ENCODE results near the gene LDAH. TPM values are rescaled to one million over a fixed set of nuclear protein-coding genes. Genes with fewer than 3 reads are reported as not detected.

The LDAH gene
- polyA plus RNA-seq, 3 donors: 31.6 to 35.7 (median 34.8) TPM

DNA sequence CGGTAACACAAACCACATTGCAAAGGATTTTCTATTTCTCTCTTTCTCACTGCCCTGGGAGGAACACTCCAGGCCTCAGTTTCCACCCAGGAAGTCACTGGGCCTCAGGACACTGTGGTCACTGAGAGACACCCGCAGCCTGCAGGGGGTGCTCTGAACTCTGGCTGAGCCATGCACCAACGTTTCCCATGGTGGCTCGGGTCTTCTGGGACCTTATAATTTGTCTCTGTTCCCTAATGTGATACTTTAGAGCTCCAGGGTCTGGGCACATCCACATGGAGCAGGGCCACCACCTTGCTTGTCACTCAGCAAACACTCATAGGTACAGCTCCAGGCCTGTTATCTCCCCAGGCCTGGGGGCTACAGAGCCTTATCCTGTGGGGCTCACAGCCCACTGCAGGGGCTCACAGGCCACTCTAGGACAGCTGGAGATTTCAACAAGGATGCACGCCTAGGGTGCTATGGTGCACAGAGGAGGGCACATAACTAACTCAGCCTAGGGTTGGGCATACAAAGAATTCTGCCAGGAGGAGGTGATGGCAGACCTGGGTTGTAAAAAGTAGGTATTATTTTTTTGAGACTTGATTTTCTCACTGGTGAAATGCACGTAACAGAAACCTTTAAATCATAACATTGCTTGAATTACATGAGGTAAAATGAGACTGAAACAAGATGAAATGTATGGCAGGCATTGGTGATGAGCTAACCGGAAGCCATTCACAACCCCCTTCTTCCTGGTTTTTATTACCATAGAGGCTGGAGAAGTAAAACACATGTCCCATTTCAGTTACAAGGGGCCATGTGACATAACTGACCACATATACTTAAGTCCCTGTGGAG is 169.0 kb downstream of the LDAH start:
- no peak for DNase-seq

DNA sequence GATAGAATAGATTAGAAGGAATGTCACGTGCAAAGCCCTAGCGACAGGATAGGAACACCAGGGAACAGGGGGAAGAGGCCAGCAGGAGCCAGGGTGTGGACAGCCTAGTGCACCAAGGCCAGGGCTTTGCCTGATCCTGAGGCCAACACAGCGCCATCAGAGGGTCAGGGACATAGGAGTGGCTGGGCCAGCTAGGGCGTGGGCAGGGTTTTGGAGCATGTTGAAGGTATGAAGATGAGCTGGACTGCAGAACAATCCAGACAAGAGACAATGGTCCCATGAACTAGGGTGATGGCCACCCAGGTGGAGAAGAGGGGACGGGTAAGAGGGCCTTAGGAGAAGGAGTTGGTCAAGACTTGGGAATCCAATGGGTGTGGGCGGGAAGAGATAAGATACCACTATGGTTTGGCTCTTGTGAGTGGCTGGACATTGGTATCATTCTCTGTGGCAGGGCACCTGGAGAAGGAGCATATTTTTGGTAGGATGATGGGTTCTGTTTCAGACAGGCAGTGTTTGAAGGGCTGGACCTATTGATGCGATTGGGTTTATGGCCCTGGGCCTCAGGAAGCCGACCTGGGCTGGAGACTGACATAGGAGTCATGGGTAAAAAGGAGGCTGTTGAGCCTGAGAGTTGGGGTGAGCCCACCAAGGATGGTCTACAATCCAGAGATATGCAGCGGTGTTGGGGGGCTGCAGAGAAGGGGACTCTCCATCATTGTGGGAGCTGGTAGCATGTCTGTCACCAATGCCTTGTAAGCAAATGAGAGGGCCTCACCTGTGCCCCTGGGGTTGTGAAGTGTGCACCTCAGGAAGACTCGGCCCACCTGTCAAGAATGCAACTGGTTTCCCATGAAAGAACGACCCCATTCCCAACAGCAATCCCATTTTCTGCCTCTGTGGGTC is 170.0 kb downstream of the LDAH start:
- no peak for DNase-seq

DNA sequence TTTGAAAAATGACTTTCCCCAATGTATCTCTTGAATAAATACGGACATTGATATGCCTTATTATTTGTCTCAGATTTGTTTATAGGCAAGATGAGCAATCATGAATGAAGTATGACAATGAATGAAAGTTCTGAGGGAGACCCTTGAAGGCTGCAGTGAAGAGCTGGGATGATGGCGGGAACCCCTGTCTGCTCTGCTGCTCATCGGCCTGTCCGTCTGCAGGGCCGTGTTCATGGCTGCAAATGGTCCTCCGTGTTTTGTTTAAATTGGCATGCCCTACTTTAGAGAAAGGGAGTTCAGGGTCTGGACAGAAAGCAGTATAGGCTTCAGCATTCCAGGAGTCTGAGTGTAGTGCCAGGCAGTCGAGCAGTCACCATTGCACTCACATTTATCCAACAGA is 170.8 kb downstream of the LDAH start:
- no peak for DNase-seq

DNA sequence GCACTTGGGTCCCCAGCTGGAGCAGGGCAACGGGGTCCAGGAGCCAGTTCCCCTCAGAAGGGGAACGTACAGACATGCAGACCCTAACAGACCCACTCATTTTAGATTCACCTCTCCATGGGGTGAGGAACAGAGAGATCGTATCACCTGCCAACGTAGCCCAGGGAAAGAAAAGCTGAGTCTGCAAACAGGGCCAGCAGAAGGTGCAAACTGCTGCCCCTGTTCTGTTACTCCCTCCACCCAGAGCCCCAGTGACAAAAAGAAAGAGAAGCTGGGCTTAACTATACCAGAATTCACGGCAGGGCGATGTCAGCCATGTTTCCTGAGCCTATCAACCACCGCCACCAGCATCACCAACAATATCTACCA is 171.2 kb downstream of the LDAH start:
- no peak for DNase-seq

DNA sequence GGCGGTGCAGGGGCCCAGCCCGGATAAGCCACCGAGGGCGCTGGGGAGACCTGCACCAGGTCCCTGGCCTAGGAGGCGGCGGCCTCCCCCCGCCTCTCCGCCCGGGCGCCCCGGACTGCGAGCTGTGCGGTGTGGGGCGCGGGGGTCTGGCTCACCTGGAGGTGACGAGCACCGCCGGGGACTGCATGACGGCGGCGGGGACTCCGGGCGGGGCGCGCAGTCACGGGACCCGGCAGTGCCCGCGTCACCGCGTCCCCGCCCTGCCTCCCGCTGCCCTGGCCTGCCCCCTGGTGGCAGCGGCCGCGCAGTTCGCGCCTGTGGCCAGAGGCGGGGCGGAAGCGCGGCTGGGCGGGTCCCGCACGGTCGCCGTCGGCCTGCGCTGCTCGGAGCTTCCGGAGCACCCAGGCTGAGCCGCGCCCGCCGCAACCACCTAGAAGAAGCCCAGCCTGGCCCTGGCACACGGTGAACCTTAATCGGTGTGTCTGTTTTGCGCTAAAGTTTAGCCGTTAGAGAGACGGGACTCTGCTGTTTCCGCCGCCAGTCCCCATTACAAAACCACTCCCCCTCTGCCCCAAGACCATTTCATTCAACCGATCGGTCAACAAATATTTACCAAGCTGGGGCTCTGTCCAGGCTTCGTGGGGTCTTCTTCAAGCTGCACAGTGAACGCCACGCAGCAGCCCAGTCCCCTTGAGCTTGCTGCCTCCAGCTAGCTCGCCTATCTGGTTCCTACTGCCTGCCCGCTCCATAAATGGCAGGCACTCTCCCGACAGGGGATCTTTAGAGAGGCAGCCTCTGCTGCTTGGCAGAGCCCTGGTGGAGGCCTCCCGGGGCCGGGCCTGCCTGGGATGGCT is 171.8 kb downstream of the LDAH start, which contains the start of gene HS1BP3:
Gene HS1BP3, minus strand, starts transcription at position 222 of the 854 bp plus-strand sequence. Its CDS starts 35 bp downstream, at position 187.
- DNase-seq: peak; percentile 82

DNA sequence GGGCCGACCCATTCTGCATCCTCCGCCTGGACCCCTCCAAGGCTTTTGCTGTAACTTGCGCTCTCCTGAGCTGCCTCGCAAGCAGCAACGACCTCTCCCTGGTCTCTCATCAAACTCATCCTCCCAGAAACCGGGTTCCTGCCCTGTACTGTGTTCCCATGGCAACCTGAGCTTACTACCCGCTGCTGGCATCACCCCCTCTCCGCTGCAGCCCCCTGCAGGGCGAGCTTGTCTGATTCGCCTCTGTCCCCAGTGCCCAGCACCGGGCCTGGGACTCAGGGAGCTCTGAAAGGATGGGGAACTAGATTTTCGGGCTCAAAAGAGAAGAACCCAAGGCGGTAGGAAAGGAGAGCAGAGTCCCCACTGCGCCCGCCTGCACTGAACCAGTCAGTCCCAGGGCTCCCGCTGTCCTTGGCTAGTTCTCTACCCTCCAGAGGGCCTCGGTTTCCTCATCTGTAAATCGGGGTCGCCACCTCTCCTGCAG is 172.5 kb downstream of the LDAH start:
- DNase-seq: no peak

DNA sequence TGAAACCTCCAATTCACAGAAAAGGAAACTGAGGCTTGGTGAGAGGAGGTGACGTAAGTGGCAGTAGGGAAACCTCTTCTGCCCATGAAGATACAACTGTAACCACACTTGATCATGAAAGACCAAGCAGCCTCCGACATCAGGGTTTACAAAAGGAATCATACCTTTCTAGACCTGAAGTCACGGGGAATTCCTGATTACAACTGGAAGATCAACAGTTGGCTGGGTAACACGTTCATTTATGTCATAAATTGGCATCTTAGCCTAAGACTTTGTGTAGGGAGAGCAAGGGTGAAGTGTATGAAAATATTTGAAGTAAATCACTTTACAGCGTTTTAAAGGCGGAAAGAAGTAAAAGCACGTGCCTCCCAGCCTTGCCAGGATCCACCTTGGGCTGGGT is 172.9 kb downstream of the LDAH start:
- DNase-seq: no peak

DNA sequence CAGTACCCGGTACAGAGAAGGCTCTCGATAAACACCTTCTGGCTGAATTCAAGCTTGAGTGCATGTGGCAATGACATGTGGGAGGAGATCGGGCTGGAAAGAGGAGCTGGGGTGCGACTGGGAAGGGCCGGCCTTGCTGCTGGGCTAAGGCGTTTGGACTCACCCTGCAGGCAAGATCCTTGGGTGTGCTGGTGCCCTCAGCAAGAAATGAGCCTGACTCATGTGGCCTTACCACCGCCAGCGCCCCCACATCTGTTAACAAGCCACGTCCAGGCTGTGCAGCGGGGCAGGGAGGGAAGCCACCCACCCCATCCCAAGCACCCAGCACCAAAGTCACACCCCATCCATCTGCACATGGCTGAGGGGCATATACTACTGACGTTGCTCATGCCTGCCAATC is 173.3 kb downstream of the LDAH start:
- DNase-seq: no peak

DNA sequence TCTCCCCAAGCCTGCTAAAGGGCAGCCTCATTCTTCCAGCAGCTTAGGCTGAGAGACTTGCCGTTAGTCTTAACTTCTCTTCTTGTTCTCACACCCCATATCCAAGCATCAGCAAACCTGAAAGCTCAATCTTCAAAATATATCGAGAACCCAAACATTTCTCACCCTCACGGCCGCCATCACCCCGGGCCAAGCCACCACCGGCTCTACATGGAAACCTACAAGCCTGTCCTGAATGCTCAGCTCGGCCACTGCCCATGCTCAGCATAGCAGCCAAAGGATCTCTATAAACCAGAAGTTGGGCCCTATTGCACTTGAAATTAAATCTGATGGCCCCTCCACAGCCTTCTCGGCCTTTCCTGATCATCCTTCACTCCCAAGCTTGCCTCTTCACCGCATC is 174.1 kb downstream of the LDAH start:
- no peak for DNase-seq

DNA sequence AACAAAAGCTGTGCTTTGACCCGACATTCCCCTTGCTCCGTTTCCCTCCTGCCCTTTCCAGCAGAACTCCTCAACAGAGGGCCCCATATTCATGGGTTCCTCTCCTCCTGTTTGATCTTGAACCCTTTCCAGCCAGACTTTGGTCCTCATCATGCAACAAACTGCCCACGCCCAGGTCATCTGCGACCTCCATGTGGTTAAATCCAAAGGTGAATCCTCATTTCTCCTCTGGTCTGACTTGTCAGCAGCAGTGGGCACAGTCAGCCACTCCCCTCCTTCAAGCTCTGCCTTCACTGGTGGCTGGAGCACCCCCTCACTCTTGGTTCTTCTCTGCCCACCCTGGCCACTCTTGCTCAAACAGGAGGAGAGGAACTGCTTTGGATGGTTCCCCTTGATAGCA is 174.7 kb downstream of the LDAH start:
- DNase-seq: no peak

DNA sequence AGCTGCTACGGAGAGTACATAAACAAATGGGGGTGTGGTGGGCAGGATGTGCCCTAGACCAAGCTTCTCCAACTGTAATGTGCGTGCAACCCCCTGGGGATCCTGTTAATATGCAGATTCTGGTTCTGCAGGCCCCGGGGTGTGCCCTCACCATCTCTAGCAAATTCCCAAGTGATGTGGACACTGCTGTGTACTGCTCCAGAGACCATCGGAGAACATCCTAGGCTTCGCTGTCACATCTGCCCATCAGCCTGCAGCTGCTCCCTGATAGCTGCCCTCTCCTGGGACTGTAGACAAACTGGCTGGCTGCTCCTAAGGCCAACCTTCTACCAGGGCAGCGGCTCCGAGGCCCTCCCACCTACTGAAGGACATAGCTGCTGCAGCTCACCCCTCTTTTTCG is 175.2 kb downstream of the LDAH start:
- no peak for DNase-seq

DNA sequence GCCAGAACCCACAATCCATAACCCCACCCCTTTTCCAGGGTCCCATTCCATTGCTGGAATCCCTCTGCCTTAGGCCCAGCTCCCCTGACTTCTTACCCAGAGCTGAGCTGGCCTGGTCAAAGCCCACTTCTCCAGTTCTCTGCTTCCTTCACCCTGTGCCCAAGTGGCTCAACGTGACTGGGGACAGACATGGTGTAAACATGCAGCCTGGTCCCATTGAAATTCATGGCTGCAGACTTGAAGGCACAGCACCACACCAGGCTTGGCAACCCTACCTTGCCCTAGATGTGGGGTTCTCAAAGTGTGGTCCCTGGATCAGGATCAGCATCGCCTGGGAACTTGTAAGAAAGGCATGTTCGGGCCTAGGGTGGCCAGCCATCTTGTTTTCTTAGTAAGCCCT is 175.7 kb downstream of the LDAH start:
- no peak for DNase-seq

DNA sequence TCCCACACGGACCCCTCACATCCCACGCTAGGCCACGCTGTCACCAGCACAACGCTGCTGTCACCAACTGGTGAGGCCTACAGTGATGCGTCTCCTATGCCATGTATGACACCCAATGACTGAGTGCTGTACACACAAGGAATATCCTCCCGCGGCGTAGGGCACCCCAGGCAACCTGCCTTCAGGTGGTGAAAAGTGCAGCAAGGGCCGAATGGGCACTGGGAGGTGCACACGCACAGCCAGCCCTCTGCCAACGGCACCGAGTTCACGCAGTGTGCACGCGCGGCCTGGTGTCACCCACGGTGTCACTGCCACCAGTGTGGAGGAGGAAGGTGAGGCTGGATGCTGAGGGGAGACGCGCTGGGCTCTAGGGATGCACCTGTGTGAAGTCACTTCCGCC is 176.5 kb downstream of the LDAH start:
- DNase-seq: no peak

DNA sequence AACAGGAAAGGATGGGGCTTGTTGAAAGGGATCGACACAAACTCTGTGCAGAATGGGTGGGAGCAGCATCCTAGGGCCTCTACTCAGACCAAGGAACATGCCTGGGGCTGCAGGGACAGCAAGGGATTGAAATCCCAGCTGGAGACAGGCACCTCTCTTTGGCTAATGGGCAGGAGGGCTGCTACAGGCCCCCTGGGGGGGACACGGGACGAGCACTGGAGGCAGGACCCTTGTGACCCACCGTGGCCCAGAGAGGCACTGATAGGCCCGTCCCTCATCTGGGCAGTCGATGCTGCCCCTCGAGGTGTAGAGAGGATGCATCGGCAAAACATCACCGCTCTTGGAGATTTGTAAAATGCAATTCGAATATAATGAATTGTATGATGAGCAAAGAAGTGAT is 177.1 kb downstream of the LDAH start:
- no peak for DNase-seq

DNA sequence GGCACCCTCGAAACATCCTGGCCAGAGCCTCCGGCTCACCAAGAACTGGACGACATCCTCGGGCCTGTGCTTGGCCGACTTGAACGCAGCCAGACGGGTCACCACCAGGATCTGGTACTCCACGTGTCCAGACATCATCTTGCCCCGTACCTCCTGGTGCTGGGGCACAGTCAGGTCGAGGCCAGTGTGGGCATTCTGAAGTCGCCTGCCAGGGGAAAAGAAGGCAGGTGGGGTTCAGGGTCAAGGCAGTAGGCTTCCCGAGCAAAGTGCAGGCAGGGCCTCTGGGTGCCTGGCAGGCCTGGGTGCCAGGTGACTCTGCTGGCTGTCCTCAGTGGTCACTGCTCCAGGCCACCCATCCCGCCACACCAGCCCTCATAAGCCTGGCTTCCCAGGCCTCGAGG is 177.6 kb downstream of the LDAH start:
- DNase-seq: no peak

DNA sequence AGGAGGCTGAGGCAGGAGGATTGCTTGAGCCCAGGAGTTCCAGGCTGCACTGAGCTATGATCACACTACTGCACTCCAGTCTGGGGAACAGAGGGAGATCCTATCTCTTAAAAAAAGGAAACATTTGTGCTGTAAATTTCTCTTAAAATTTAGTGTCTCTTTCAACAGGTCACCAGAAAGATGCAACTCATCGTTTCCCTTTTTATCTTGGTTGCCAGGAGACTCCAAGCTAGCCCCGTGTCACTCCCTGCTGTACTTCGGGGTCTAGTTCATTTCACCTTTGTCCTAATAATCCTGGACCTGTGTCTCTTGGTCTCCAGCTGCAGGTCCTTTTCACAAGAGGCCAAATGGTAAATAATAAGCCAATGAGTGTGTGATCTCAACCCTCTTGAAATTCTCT is 179.1 kb downstream of the LDAH start:
- DNase-seq: no peak

DNA sequence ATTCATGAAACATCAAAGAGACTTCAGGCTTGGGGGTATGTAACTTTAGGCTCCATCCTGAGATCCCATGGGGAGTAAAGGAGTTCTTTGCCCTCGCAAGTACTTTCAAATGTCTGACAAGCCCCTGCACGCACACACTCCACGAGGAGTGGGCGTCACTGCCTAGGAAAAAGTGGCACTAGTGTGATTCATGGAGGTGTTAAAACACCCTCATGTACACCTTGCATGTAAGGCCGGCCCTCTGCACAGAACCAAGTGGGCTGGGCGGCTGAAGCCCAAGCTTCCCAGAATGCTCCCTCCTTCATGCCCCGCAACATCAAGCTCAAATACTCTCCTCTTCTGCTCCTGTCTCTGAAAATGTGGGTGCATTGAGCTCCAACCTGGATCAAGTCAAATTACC is 179.8 kb downstream of the LDAH start:
- no peak for DNase-seq

DNA sequence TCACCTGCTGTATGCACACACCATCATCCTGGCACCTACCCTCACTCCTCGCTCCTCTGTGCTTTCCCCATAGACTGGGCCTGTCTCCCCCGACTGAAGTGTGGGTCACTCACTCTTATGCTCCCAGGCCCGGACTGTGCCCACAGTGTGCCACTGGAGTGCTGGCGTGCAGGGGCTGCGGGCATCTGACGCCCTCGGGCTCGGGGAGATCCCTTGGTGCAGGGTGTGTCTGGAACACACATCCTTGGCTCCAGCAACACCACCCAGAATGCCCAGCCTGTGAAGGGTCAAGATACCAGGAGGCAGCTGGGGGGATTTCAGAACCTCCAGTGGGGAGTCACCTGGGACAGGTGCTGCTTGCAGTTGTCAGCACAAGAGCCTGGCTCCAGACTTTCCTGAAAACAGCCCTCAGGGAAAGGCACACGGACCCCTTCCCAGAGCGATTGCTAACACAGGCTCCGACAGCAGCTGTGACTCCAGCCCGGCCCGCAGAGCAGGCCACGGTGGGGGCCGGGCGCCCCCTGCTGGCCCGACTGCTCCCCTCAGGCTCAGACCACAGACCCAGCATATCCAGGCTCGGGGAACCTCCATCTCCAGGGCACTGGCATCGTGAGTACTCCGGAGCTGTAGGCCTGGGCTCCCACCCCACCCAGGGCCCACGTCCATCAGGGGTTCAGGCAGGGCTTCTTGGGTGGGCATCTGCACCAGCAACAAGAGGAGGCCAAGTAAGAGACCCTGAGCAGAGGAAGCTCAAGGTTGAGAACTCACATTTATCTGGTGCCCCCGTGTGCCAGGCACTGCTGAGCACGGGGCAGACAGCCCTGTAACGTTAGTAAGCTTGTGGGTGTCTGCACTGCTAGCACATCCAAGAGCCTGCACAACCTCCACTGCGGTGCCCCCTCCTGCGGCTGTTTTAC is 180.6 kb downstream of the LDAH start:
- no peak for DNase-seq

DNA sequence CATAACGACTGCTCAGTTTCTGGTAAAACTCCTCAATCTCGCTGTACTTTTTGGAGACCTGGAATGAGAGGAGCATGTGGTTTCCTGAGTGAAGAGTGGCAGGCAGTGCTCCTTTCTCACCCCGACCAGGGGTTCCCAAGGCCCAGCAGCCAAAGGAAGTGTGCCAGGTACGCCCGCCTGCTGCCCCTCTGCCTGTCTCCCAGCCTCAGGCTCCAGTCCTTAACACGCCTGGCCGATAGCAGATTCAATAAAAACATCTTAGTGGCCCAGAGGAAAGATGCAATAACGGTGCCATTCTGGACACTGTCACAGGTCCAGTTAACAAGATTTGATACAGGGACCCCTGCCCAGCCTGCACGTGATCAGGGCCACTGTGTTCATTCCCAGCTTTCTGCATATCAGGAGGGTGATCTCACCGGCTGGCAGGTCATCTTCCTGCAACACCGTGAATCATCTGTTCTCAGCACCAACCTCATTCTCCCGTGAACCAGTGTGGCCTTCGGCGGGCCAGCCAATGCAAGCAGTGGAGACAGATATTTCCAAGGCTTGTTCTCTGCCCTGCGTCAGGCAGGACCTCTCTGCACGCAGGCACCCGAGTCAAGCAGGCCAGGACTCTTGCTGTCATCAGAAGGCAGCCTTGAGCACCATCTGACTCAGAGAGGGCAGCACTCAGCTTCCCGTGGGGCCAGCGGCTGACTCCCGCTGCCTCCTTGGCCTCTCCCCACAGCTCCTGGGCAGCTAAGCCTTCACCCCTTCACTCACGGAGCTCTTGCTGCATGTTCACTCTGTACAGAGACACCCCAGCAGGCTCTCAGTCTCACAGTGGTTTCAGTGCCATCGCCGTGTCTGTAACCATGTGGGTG is 181.5 kb downstream of the LDAH start:
- DNase-seq: no peak
